ENCODE results near the gene TRAFD1. TPM values are rescaled to one million over a fixed set of nuclear protein-coding genes. Genes with fewer than 3 reads are reported as not detected.

The TRAFD1 gene
- total and polyA plus RNA-seq, 9 of the 15 experiments (the other 6 are each of a cell fraction or from before 2014, with no cell fraction given): 41.3 to 85.5 (median 54.5) TPM

DNA sequence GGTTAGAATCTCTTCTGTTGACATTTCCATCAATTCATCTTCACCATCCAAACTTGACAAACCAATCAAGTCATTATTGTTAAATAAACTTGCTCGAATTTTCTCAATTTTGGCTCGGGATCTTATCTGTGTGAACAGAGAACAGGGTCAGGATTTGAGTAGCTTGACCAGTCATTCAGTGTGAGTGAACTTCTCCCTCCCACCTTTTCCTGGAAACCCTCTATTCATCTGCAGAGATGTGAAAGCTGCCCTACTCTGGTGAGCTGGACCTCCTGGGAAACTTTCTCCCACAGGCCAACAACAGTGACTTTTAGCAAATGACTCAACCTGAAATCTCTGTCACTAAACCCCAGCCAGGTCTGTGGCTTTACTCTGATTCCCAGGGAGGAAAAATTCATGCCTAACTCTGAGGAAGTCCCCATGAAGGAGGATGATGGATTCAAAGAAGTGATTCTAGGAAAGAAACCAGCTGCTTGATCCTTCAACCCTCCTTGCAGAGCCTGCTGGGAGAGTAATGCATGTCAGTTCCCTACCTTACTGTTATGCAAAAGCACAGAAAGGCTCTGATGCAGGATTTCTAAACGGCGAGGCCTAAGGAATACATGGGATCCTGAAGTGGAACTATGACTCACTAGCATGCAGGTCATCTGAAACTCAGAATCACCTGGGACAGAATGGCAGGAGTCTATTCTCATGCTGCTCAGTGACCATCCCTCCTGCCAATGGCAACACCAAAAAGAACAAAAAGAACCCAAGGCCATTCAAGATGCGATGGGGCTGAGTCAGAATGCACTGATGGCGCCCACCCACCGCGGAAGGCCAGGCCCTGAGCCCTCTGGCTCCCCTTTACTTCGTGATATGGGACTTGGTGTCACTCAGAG, 58.0 kb downstream of the TRAFD1 start (continued):
- TF ChIP-seq, protein P1, sequence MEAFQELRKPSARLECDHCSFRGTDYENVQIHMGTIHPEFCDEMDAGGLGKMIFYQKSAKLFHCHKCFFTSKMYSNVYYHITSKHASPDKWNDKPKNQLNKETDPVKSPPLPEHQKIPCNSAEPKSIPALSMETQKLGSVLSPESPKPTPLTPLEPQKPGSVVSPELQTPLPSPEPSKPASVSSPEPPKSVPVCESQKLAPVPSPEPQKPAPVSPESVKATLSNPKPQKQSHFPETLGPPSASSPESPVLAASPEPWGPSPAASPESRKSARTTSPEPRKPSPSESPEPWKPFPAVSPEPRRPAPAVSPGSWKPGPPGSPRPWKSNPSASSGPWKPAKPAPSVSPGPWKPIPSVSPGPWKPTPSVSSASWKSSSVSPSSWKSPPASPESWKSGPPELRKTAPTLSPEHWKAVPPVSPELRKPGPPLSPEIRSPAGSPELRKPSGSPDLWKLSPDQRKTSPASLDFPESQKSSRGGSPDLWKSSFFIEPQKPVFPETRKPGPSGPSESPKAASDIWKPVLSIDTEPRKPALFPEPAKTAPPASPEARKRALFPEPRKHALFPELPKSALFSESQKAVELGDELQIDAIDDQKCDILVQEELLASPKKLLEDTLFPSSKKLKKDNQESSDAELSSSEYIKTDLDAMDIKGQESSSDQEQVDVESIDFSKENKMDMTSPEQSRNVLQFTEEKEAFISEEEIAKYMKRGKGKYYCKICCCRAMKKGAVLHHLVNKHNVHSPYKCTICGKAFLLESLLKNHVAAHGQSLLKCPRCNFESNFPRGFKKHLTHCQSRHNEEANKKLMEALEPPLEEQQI (IDR thresholded peaks at IDR 0.05): no peak
- no peak for TF ChIP-seq ZNF232 (CRISPR knock-in tag; IDR thresholded peaks at IDR 0.05)
- TF ChIP-seq STAT5A (IDR thresholded peaks at IDR 0.05; ENCODE audit: borderline replicate concordance, low read length): 0 out of 2 replicates have a peak, but pooled peaks have one; percentile 40
- TF ChIP-seq, protein P2, sequence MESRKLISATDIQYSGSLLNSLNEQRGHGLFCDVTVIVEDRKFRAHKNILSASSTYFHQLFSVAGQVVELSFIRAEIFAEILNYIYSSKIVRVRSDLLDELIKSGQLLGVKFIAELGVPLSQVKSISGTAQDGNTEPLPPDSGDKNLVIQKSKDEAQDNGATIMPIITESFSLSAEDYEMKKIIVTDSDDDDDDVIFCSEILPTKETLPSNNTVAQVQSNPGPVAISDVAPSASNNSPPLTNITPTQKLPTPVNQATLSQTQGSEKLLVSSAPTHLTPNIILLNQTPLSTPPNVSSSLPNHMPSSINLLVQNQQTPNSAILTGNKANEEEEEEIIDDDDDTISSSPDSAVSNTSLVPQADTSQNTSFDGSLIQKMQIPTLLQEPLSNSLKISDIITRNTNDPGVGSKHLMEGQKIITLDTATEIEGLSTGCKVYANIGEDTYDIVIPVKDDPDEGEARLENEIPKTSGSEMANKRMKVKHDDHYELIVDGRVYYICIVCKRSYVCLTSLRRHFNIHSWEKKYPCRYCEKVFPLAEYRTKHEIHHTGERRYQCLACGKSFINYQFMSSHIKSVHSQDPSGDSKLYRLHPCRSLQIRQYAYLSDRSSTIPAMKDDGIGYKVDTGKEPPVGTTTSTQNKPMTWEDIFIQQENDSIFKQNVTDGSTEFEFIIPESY (CRISPR knock-in tag; IDR thresholded peaks at IDR 0.05): no peak
- no peak for TF ChIP-seq HCFC1 (IDR thresholded peaks at IDR 0.05; ENCODE audit: low read depth, low read length)
- TF ChIP-seq ZNF699 (CRISPR knock-in tag; IDR thresholded peaks at IDR 0.05; ENCODE audit: insufficient replicate concordance): no peak
- TF ChIP-seq ARID1B (IDR thresholded peaks at IDR 0.05): peak; percentile 33; the same call in 1 of the 2 replicates
- TF ChIP-seq ZNF263 (CRISPR knock-in tag; IDR thresholded peaks at IDR 0.05; ENCODE audit: borderline replicate concordance): no peak
- TF ChIP-seq, protein P3, sequence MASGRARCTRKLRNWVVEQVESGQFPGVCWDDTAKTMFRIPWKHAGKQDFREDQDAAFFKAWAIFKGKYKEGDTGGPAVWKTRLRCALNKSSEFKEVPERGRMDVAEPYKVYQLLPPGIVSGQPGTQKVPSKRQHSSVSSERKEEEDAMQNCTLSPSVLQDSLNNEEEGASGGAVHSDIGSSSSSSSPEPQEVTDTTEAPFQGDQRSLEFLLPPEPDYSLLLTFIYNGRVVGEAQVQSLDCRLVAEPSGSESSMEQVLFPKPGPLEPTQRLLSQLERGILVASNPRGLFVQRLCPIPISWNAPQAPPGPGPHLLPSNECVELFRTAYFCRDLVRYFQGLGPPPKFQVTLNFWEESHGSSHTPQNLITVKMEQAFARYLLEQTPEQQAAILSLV (tag; IDR thresholded peaks at IDR 0.05): no peak
- no peak for TF ChIP-seq FOXA3 (CRISPR knock-in tag; conservative IDR thresholded peaks at IDR 0.05 in 1 of 2, IDR thresholded peaks at IDR 0.05 in 1 of 2)
- no peak for TF ChIP-seq CCAR2 (IDR thresholded peaks at IDR 0.05; ENCODE audit: low read depth, low read length)
- TF ChIP-seq JUNB (CRISPR knock-in tag; conservative IDR thresholded peaks at IDR 0.05): no peak
- no peak for TF ChIP-seq U2AF1 (optimal IDR thresholded peaks at IDR 0.05; ENCODE audit: low read depth, low read length)
- no peak for TF ChIP-seq ZSCAN32 (CRISPR knock-in tag; IDR thresholded peaks at IDR 0.05)
- TF ChIP-seq, protein P4, sequence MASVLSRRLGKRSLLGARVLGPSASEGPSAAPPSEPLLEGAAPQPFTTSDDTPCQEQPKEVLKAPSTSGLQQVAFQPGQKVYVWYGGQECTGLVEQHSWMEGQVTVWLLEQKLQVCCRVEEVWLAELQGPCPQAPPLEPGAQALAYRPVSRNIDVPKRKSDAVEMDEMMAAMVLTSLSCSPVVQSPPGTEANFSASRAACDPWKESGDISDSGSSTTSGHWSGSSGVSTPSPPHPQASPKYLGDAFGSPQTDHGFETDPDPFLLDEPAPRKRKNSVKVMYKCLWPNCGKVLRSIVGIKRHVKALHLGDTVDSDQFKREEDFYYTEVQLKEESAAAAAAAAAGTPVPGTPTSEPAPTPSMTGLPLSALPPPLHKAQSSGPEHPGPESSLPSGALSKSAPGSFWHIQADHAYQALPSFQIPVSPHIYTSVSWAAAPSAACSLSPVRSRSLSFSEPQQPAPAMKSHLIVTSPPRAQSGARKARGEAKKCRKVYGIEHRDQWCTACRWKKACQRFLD (CRISPR knock-in tag; IDR thresholded peaks at IDR 0.05): no peak
- TF ChIP-seq POLR2H (tag; IDR thresholded peaks at IDR 0.05; ENCODE audit: low read depth): no peak
- TF ChIP-seq CBFA2T2 (conservative IDR thresholded peaks at IDR 0.05): 0 out of 2 replicates have a peak, but pooled peaks have one; percentile 13
- TF ChIP-seq RUNX1 (IDR thresholded peaks at IDR 0.05; ENCODE audit: low read depth): no peak
- TF ChIP-seq NFYB (IDR thresholded peaks at IDR 0.05; ENCODE audit: extremely low read depth, insufficient read length): no peak
